CD4-positive, CD25-positive, alpha-beta regulatory T cell (primary cell): ENCODE results near the gene BDKRB2. TPM values are rescaled to one million over a fixed set of nuclear protein-coding genes. Genes with fewer than 3 reads are reported as not detected.

Experiments used
- ATAC-seq, 2 donors: fragments of 150-1000 bp; cut with Tn5 transposase; one replicate each; pipeline ENCODE4 v1.10.0; 2021; ENCODE audit warnings: low read depth in 2 of 2, moderate number of reproducible peaks in 2 of 2, moderate library complexity in 1 of 2
- DNase-seq, 3 donors: peaks; one replicate each; pipeline versions ENCODE4 v3.0.0 to v3.0.0-alpha.2; 2012 to 2022; ENCODE audit warnings: mixed read lengths in 1 of 3
- H3K27ac ChIP-seq: one replicate; pipeline ENCODE4 v1.7.0; 2013; ENCODE audit warnings: mild to moderate bottlenecking, low read length; ENCODE audit not compliant: insufficient read depth, poor library complexity, severe bottlenecking
- H3K27me3 ChIP-seq: one replicate; pipeline ENCODE4 v1.7.0; 2013; ENCODE audit warnings: low read length; ENCODE audit not compliant: control insufficient read depth, insufficient read depth
- H3K36me3 ChIP-seq: one replicate; pipeline ENCODE4 v1.7.0; 2013; ENCODE audit warnings: mild to moderate bottlenecking, low read length, moderate library complexity; ENCODE audit not compliant: control insufficient read depth, insufficient read depth
- H3K4me1 ChIP-seq: 2 replicates; pipeline ENCODE4 v1.7.0; 2013; ENCODE audit warnings: mild to moderate bottlenecking, low read length; ENCODE audit not compliant: insufficient read depth, control insufficient read depth, poor library complexity, severe bottlenecking
- H3K4me3 ChIP-seq: one replicate; pipeline ENCODE4 v1.7.0; 2013; ENCODE audit warnings: low read depth, mild to moderate bottlenecking, low read length, moderate library complexity
- H3K9me3 ChIP-seq, 2 experiments: 1 replicate in 1 of 2; 2 replicates in 1 of 2; pipeline ENCODE4 v1.7.0; 2013; ENCODE audit warnings: low read length in 2 of 2, mild to moderate bottlenecking in 1 of 2, moderate library complexity in 1 of 2; ENCODE audit not compliant: control insufficient read depth in 2 of 2
- H3K27ac Mint-ChIP-seq, 3 donors: one replicate each; pipeline ENCODE4 v1.8.0; 2020 to 2022; ENCODE audit warnings: mild to moderate bottlenecking in 3 of 3, mixed read lengths in 3 of 3, moderate library complexity in 2 of 3
- H3K27me3 Mint-ChIP-seq: one replicate; pipeline ENCODE4 v1.8.0; 2022; ENCODE audit warnings: mild to moderate bottlenecking, mixed read lengths
- H3K36me3 Mint-ChIP-seq: one replicate; pipeline ENCODE4 v1.8.0; 2020; ENCODE audit warnings: mixed read lengths
- H3K4me1 Mint-ChIP-seq, 4 donors: one replicate each; pipeline ENCODE4 v1.8.0; 2020 to 2022; ENCODE audit warnings: mixed read lengths in 4 of 4, mild to moderate bottlenecking in 1 of 4
- H3K4me3 Mint-ChIP-seq, 4 donors: one replicate each; pipeline ENCODE4 v1.8.0; 2020 to 2022; ENCODE audit warnings: mild to moderate bottlenecking in 4 of 4, mixed read lengths in 4 of 4, moderate library complexity in 3 of 4
- H3K9me3 Mint-ChIP-seq, 7 donors: one replicate each; pipeline ENCODE4 v1.8.0; 2020 to 2022; ENCODE audit warnings: mixed read lengths in 7 of 7, mild to moderate bottlenecking in 3 of 7, moderate library complexity in 2 of 7
- polyA plus RNA-seq, 4 donors: library from polyadenylated mRNA; unstranded; fragments of 300-500 nt; fragmentation: Illumina TruSeq; gene quantifications; one replicate each; pipeline ENCODE4 v1.2.3, GENCODE V29; 2021
- total RNA-seq: library from RNA; stranded (reverse); gene quantifications from one replicate; pipeline ENCODE4 v1.2.3, GENCODE V29; 2022

Gene BDKRB2
- total and polyA plus RNA-seq, 5 donors from 2014 or later, result not detected

DNA sequence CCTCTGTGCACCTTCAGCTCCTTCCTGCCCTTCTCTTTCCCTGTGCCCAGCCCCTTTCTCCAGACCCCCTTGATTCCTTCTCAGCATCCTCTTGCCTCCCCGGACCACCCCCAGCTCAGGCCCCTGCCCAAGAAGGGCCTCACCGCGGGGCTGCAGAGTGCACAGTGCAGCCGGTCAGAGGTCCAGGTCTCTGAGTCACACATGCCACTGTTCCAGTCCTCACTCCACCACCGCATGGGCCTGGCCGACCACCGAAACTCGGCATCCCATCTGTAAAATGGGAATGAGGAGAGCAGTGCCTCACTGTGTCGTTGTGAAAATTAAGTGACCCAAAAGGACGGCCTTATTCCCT, 64.7 kb downstream of the BDKRB2 start:
- no peak overlapping the region for H3K4me3 ChIP-seq
- H3K4me3 Mint-ChIP-seq, result no peak overlapping the region
- H3K9me3 Mint-ChIP-seq, result peaks cover 0 to 8% (median 2%) of the 10 kb centered on the region in 7 donors
- peaks cover 3% of the 10 kb centered on the region for H3K36me3 Mint-ChIP-seq
- H3K27ac Mint-ChIP-seq, result no peak overlapping the region
- H3K27me3 ChIP-seq, result no peaks in the 10 kb centered on the region
- H3K27ac ChIP-seq, result no peak overlapping the region
- H3K4me1 Mint-ChIP-seq, result no peaks in the 10 kb centered on the region
- H3K27me3 Mint-ChIP-seq, result peaks cover 5% of the 10 kb centered on the region
- no peaks in the 10 kb centered on the region for H3K9me3 ChIP-seq
- no peaks in the 10 kb centered on the region for H3K36me3 ChIP-seq
- ATAC-seq, result no peak
- no peaks in the 10 kb centered on the region for H3K4me1 ChIP-seq
- DNase-seq, result no peak

DNA sequence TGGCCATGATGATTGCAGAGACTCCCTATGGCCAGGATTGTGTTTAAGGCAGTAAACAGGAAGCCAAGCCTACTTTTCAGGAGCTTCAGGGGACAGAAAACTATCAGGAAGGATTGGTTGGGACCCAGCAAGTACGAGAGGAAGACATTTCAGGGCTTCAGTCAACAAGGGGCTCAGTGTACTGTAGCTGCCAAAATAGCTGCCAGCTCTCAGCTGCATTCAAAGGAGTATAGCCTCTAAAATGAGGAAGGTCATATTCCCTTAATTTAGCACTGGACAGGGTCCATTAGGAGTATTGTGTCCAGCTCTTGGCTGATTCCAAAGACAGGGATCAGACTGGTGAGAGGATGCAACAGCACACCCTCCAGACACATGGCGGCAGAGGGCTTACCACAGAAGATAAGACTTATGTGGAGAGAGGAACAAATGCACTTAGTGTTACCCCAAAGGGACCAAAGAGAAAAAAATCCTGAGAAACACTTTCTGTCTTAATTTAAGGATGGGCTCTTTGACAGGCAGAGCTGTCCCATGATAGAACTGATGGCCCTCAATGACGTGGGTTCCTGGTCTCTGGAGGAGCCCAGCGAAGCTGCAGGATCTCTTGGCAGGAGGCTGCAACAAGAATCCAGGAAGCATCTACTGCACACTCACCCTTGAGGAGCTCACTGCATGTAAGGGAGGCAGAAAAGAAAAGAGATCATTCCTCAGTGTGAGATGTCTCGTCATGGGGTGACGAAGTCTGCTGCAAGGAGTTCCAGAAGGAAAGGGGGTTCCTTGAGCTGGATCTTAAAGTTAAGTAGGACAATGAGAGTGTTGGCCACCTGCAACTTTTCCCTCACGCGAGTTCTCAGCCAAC, 66.2 kb downstream of the BDKRB2 start:
- H3K4me3 Mint-ChIP-seq, result no peak overlapping the region
- H3K36me3 Mint-ChIP-seq, result peaks cover 3% of the 10 kb centered on the region
- Histone ChIP-seq H3K9me3 (no peaks in the 10 kb centered on the region), H3K27ac (no peak overlapping the region), H3K4me1 (no peaks in the 10 kb centered on the region), H3K4me3 (no peak overlapping the region), H3K36me3 (no peaks in the 10 kb centered on the region), H3K27me3 (peaks cover 2% of the 10 kb centered on the region)
- no peak for DNase-seq
- peaks cover 5% of the 10 kb centered on the region for H3K27me3 Mint-ChIP-seq
- no peak overlapping the region for H3K27ac Mint-ChIP-seq
- peaks cover 0 to 8% (median 2%) of the 10 kb centered on the region in 7 donors for H3K9me3 Mint-ChIP-seq
- ATAC-seq, result no peak
- H3K4me1 Mint-ChIP-seq, result no peaks in the 10 kb centered on the region

DNA sequence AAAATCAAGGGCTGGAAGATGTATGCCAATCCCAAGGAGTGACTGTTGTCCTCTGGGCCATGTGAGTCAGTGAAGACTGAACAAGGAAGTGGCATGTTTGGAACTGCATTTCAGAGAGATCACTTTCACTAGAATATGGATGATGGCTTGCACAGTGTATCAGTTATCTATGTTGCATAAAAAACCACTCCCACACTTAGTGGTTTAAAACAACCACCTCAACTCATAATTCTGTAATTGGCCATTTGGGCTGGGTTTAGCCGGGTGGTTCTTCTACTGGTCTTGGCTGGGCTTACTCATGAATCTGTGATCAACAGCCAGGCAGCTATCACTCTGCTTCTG, 66.8 kb downstream of the BDKRB2 start:
- Mint-ChIP-seq H3K27me3 (peaks cover 5% of the 10 kb centered on the region), H3K27ac (no peak overlapping the region), H3K36me3 (peaks cover 3% of the 10 kb centered on the region), H3K9me3 (peaks cover 0 to 10% (median 2%) of the 10 kb centered on the region in 7 donors), H3K4me3 (no peak overlapping the region), H3K4me1 (no peaks in the 10 kb centered on the region)
- Histone ChIP-seq H3K4me1 (no peaks in the 10 kb centered on the region), H3K36me3 (no peaks in the 10 kb centered on the region), H3K27ac (no peak overlapping the region), H3K9me3 (no peaks in the 10 kb centered on the region), H3K4me3 (no peak overlapping the region), H3K27me3 (peaks cover 2% of the 10 kb centered on the region)
- DNase-seq, result no peak
- no peak for ATAC-seq

DNA sequence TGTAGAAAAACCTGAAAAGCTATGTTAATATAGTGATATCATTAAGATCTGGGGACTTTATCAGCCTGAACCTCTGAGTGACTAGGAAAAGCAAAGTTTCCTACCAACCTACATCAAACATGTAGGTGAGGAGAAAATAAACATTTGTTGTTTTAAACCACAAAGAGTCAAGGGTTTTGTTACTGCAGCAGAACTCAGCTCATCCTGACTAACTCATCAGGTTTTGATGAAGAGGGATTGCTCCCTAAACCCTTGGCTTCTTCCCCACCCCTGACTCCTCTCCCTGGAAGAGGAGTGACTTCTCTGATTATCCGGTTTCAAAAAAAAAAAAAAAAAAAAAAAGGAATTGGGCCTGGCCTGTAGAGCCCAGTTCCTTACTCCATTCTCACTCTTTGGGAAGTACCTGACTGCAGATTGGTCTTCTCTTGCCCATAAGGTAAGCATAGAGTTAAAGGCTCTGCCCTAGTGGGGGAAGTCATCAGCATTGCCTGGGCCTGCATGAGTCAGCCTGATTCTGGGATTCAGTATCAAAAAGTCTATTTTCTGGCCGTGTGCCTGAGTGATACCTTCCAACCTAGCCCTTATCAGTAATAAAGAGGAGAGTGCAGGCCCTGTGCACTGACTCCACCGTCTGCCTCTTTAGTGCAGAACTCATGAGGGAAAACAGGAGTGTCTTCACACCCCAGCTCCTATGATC, 68.3 kb downstream of the BDKRB2 start:
- Mint-ChIP-seq H3K27ac (no peak overlapping the region), H3K27me3 (peaks cover 5% of the 10 kb centered on the region), H3K4me1 (no peaks in the 10 kb centered on the region), H3K36me3 (peaks cover 3% of the 10 kb centered on the region), H3K4me3 (no peak overlapping the region), H3K9me3 (peaks cover 0 to 11% (median 2%) of the 10 kb centered on the region in 7 donors)
- ATAC-seq (no peak), DNase-seq (no peak)
- Histone ChIP-seq H3K4me3 (no peak overlapping the region), H3K27me3 (peaks cover 2% of the 10 kb centered on the region), H3K27ac (no peak overlapping the region), H3K36me3 (no peaks in the 10 kb centered on the region), H3K4me1 (no peaks in the 10 kb centered on the region), H3K9me3 (peaks cover 5 to 6% of the 10 kb centered on the region in 2 experiments)

DNA sequence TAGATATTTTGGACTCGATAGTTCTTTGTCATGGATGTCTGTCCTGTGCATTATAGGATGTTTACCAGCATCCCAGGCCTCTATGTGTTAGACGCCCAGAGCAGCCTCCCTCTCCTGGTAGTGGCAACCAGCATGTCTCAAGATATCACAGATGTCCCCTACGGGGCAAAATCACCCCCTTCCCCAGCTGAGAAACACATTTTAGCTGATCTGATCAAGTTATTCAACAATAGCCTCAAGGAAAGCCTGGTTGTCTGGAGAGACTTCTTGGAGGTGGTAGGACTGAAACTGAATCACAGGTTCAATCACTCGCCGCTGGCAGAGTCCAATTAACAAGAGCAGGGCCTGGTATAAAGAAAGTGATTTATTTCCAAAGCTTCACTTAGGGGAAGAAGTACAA, 69.0 kb downstream of the BDKRB2 start:
- no peak for ATAC-seq
- Mint-ChIP-seq H3K36me3 (peaks cover 3% of the 10 kb centered on the region), H3K4me1 (no peaks in the 10 kb centered on the region), H3K27ac (no peak overlapping the region), H3K9me3 (peaks cover 0 to 12% (median 6%) of the 10 kb centered on the region in 7 donors), H3K4me3 (no peak overlapping the region), H3K27me3 (peaks cover 7% of the 10 kb centered on the region)
- Histone ChIP-seq H3K27me3 (peaks cover 2% of the 10 kb centered on the region), H3K4me3 (no peak overlapping the region), H3K9me3 (peaks cover 8 to 13% of the 10 kb centered on the region in 2 experiments), H3K27ac (no peak overlapping the region), H3K36me3 (no peaks in the 10 kb centered on the region), H3K4me1 (no peaks in the 10 kb centered on the region)
- DNase-seq, result no peak

DNA sequence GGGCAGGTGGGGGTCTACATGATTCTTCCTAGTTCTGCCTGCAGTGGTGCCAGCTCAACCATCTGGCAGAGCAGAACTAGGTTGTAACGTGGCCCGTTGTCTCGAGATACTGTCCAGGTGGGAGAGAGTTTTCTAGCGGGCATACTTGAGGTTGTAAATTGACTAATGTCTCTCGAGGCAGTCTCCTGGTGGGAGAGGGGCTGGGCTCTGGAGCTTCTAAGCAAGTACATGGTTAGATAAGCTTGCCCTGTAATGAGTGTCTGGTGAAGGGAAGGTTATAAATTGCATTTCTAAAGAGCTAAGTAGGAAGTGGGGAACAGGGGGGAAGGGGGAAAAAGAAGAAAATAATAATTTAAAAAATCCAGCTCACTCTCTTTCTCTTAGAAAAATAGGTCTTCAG, 69.5 kb downstream of the BDKRB2 start:
- H3K4me1 ChIP-seq, result no peaks in the 10 kb centered on the region
- Mint-ChIP-seq H3K36me3 (peaks cover 3% of the 10 kb centered on the region), H3K9me3 (peaks cover 0 to 12% (median 6%) of the 10 kb centered on the region in 7 donors), H3K4me3 (no peak overlapping the region), H3K27me3 (peaks cover 10% of the 10 kb centered on the region), H3K4me1 (no peaks in the 10 kb centered on the region), H3K27ac (no peak overlapping the region)
- ATAC-seq (no peak), DNase-seq (no peak)
- H3K27ac ChIP-seq, result no peak overlapping the region
- no peaks in the 10 kb centered on the region for H3K36me3 ChIP-seq
- H3K9me3 ChIP-seq, result peaks cover 8 to 14% of the 10 kb centered on the region in 2 experiments
- no peak overlapping the region for H3K4me3 ChIP-seq
- peaks cover 2% of the 10 kb centered on the region for H3K27me3 ChIP-seq

DNA sequence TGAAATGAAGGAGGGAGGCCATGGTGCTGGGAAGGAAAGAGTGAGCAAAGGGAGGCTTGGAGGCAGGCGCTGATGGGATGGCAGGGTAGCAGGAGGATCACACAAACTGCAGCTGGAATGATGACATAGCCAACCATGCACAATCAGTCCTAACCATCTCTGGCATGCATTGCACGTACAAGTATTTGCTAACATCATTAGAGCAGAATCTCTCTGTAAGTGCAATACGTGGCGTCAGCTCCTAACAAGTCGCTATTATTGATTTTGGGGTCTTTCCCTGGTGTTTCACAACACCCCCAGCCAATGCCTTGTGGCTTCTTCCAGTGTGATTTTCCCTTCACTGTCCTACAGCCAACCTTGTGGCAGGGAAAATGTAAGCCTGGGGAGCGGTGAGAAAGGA, 69.9 kb downstream of the BDKRB2 start:
- Mint-ChIP-seq H3K4me1 (no peaks in the 10 kb centered on the region), H3K9me3 (peaks cover 0 to 14% (median 6%) of the 10 kb centered on the region in 7 donors), H3K27me3 (peaks cover 10% of the 10 kb centered on the region), H3K36me3 (peaks cover 7% of the 10 kb centered on the region), H3K4me3 (no peak overlapping the region), H3K27ac (no peak overlapping the region)
- DNase-seq (no peak), ATAC-seq (no peak)
- no peaks in the 10 kb centered on the region for H3K4me1 ChIP-seq
- H3K27me3 ChIP-seq, result peaks cover 2% of the 10 kb centered on the region
- H3K9me3 ChIP-seq, result peaks cover 8 to 14% of the 10 kb centered on the region in 2 experiments
- no peak overlapping the region for H3K4me3 ChIP-seq
- H3K27ac ChIP-seq, result no peak overlapping the region
- no peaks in the 10 kb centered on the region for H3K36me3 ChIP-seq
